COLO668 (cell line): Measurements from ENCODE around the gene LTB.

Experiments used
- DNase-seq: peaks from one replicate; lab custom pipeline; 2025; ENCODE audit not compliant: unreplicated experiment; lab: John Stamatoyannopoulos, UW

The LTB gene

GRCh38 chr6:31556307-31556706 lies 25.9 kb downstream of the LTB start:
- DNase-seq = no peak

GRCh38 chr6:31551371-31551770 lies 30.9 kb downstream of the LTB start:
- DNase-seq = peak; percentile 2

- DNase-seq = no peak
Observed at GRCh38 chr6:31548544-31548873, 33.7 kb downstream of the LTB start.

GRCh38 chr6:31547727-31548543 lies 34.3 kb downstream of the LTB start:
- DNase-seq = peak; percentile 40

GRCh38 chr6:31546958-31547726 lies 35.1 kb downstream of the LTB start, which contains the start of gene NFKBIL1:
TSS of gene NFKBIL1 (plus strand) at chr6:31547608. CDS start at chr6:31547695, 87 bp downstream.
- DNase-seq = peak; percentile 85

GRCh38 chr6:31546339-31546957 lies 35.8 kb downstream of the LTB start, which contains the start of gene ATP6V1G2:
TSS of gene ATP6V1G2 (minus strand) at chr6:31546608. CDS start at chr6:31546559, 49 bp downstream.
- DNase-seq = peak; percentile 85

- DNase-seq = no peak
Observed at GRCh38 chr6:31545291-31545690, 36.9 kb downstream of the LTB start.

- no peak for DNase-seq
Observed at GRCh38 chr6:31544676-31545075, 37.5 kb downstream of the LTB start.

- DNase-seq = no peak
Observed at GRCh38 chr6:31543639-31544038, 38.6 kb downstream of the LTB start.

GRCh38 chr6:31541658-31542521 lies 40.3 kb downstream of the LTB start, which contains the start of gene DDX39B:
TSS of gene DDX39B (minus strand) at chr6:31542003. CDS start at chr6:31540532, 1,471 bp downstream.
- peak; percentile 92 for DNase-seq

- peak; percentile 40 for DNase-seq
Observed at GRCh38 chr6:31541059-31541657, 41.1 kb downstream of the LTB start.

GRCh38 chr6:31540640-31541039 lies 41.6 kb downstream of the LTB start:
- DNase-seq = no peak

GRCh38 chr6:31538805-31539400 lies 43.3 kb downstream of the LTB start:
- no peak for DNase-seq

GRCh38 chr6:31535538-31536324 lies 46.5 kb downstream of the LTB start:
- no peak for DNase-seq

GRCh38 chr6:31534521-31535040 lies 47.6 kb downstream of the LTB start:
- DNase-seq = no peak

- no peak for DNase-seq
Observed at GRCh38 chr6:31534011-31534410, 48.2 kb downstream of the LTB start.

- DNase-seq = no peak
Observed at GRCh38 chr6:31533455-31533841, 48.8 kb downstream of the LTB start.

- DNase-seq = no peak
Observed at GRCh38 chr6:31532644-31533454, 49.4 kb downstream of the LTB start.
